ENCODE results near the gene MED12L. TPM values are rescaled to one million over a fixed set of nuclear protein-coding genes. Genes with fewer than 3 reads are reported as not detected.

MED12L gene, protein sequence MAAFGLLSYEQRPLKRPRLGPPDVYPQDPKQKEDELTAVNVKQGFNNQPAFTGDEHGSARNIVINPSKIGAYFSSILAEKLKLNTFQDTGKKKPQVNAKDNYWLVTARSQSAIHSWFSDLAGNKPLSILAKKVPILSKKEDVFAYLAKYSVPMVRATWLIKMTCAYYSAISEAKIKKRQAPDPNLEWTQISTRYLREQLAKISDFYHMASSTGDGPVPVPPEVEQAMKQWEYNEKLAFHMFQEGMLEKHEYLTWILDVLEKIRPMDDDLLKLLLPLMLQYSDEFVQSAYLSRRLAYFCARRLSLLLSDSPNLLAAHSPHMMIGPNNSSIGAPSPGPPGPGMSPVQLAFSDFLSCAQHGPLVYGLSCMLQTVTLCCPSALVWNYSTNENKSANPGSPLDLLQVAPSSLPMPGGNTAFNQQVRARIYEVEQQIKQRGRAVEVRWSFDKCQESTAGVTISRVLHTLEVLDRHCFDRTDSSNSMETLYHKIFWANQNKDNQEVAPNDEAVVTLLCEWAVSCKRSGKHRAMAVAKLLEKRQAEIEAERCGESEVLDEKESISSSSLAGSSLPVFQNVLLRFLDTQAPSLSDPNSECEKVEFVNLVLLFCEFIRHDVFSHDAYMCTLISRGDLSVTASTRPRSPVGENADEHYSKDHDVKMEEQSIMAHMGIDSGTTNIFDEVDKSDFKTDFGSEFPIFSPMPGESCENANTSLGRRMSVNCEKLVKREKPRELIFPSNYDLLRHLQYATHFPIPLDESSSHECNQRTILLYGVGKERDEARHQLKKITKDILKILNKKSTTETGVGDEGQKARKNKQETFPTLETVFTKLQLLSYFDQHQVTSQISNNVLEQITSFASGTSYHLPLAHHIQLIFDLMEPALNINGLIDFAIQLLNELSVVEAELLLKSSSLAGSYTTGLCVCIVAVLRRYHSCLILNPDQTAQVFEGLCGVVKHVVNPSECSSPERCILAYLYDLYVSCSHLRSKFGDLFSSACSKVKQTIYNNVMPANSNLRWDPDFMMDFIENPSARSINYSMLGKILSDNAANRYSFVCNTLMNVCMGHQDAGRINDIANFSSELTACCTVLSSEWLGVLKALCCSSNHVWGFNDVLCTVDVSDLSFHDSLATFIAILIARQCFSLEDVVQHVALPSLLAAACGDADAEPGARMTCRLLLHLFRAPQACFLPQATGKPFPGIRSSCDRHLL (N-terminal part only)
- 0.57 and 0.66 TPM in 2 replicates for total RNA-seq

GRCh38 chr3:151085227-151085888 is at the start of gene MED12L:
Gene MED12L (plus strand): TSS chr3:151085664. CDS start chr3:151086927, 1,263 bp downstream.

DNA sequence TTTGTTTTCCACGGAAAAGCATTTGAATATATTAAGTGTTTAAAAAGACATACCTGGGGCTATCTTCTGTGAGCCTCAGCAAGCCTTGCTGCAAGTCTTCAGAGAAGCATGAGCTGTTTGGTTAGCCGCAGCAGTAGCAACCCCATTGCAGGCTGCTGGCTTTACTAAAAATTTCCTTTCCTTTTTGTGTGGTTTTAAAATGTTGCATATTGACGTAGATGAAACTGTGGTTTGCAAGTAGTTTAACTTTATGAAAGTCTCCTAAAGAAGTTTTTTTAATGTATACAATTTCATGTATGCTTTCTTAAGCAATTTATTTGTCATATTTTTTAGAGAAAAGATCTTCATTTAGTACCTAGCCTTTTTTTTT is 117.6 kb downstream of the MED12L start, which contains the start of gene GPR171:
Gene GPR171, minus strand, starts transcription at position 166 of the 370 bp plus-strand sequence. CDS start 3,830 bp downstream, outside the sequence.

GRCh38 chr3:151278230-151278629 is 192.8 kb downstream of the MED12L start, which contains the start of gene P2RY14:
Gene P2RY14 (minus strand): TSS chr3:151278542. CDS start chr3:151214316, 64,226 bp downstream.

DNA sequence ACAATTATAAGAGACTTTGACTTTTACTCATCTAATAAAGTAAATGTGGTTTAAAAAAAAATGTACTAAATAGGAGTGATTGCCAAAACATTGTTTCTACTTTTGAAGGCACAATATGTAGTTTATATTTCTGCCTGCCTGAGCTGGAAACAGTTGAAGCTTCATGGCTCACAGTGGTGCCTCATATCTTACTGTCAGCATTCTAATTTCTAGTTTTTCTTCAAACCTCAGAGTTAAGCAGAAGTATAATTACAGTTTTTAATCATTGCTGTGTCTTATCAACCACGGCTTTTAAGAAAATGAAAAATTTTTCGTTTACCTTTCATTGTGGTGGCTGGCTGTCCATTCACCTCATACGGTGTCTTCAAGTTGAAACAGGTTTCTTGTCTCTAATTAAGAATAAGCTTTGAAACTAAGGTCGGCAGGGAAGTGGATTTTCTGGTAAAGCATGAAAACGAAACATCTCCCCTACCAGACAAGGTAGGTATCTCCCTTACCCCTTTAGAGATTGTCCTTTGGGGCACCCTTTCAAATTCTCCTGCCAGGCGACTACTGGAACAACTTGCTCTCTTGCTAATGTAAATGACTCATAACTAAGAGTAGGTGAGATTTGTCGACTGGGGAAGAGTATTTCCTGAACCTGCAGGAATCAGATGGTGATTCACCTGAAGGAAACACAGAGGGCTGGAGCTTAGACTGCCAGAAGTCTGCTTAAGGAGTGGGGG is 231.0 kb downstream of the MED12L start, which contains the start of gene GPR87:
Gene GPR87, minus strand, starts transcription at position 554 of the 725 bp plus-strand sequence. CDS start 16,720 bp downstream, outside the sequence.

DNA sequence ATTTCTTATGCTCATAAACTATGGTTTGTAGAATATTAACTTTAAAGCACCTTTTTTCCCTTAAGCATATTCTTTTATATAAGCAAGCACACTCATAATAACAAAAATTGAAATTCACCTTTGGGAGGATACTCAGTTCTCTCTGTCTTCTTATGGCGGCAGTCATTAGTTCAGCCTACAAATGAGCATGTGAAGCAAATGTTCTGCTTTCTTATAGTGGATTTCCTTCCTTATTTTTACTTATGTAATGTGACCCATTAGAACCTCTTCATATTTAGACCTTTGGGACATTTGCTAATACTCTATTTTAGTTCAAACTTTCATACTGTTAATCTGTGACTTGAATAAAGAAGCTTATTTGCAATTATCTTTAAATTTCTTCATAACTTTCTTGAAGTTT is 243.9 kb downstream of the MED12L start, which contains the start of gene P2RY13:
Gene P2RY13, minus strand, starts transcription at position 187 of the 400 bp plus-strand sequence. Its CDS starts 21 bp downstream, at position 166.

DNA sequence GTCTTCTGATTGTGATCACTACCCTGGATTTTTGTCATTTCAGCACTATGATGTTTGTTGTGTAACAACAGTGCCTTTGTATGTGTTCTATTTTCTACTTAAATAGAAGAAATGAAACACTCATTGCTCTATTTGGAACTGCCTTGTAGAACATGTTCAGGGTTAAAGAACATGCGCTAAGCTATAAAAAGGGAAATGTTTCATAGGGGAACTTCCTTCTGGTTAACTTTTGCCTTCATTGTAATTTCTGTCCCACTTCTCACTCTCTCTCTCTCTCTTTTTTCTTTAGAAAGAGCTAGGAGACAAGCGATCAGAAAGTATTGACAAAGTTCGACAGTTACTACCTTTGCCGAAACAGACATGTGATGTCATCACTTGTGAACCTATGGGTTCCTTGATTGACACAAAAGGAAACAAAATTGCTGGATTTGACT is 299.3 kb downstream of the MED12L start, which contains the start of gene P2RY12:
Gene P2RY12, minus strand, starts transcription at position 13 of the 434 bp plus-strand sequence. CDS start 45,908 bp downstream, outside the sequence.

DNA sequence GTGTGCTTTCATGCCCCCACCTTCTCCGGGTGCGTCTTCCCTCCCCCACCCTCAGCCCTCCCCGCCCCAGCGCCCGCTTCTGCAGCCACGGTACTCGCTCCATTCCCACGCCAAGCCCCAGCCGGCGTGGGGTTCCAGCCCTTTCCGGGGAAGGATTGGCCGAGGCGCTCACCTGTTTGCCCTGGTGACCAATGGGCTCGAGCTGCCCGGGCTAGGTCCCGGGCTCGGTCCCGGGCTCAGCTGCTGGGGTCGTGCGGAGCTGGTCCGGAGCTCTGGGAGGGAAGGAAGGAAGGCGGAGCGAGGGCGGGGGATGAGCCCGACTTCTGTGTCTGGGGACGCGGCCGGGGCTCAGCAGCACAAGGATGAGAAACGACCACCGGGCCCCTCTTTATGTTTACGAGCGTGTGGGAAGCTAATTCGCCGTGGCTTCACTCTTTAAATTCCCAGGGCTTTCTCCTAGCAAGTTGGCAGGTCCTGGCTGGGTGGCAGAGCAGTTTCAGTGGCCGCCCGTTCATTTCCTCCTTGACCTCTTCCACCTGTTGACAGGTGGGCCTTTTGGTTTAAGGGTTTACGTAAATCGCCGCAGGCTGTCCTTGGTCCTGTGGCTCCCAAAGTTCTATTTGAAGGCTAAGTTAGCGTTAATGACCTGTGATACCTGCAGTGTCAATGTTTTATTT is 375.4 kb downstream of the MED12L start, which contains the start of gene IGSF10:
Gene IGSF10, minus strand, starts transcription at position 288 of the 677 bp plus-strand sequence. CDS start 2,352 bp downstream, outside the sequence.

Small RNA genes lying within 50 kb of the gene (small RNA-seq; reads per million reads assigned to genes)
- not detected for gene RNA5SP145

Other genes with a start within 250 kb of the MED12L start
- not detected in 2 replicates for gene MINDY4B, start 180.2 kb upstream of the MED12L start, total RNA-seq
- not detected in 2 replicates for gene CLRN1, start 112.9 kb upstream of the MED12L start, total RNA-seq
- gene GPR171, start 117.6 kb downstream of the MED12L start, total RNA-seq = not detected in 2 replicates
- not detected in 2 replicates for gene P2RY14, start 192.9 kb downstream of the MED12L start, total RNA-seq
- 0.29 TPM in 1 of 2 replicates, not detected in the other for gene GPR87, start 231.2 kb downstream of the MED12L start, total RNA-seq
- not detected in 2 replicates for gene P2RY13, start 243.9 kb downstream of the MED12L start, total RNA-seq